GM21717 (cell line): ENCODE measurements around the gene ARRB2.

Source experiments
- ATAC-seq: cut with Tn5 transposase; IDR thresholded peaks from one replicate; pipeline ENCODE4 v1.9.1; 2021; ENCODE audit warnings: mild to moderate bottlenecking, moderate library complexity; ENCODE audit not compliant: unreplicated experiment

The ARRB2 gene

GRCh38 chr17:4722678-4723240 is 12.3 kb downstream of the ARRB2 start:
- ATAC-seq = no peak

GRCh38 chr17:4724650-4725049 is 14.2 kb downstream of the ARRB2 start:
- ATAC-seq = no peak

- no peak for ATAC-seq
These were observed 15.3 kb downstream of the ARRB2 start for GRCh38 chr17:4725646-4726310.

GRCh38 chr17:4728124-4728523 is 17.7 kb downstream of the ARRB2 start:
- no peak for ATAC-seq

GRCh38 chr17:4733073-4733531 is 22.7 kb downstream of the ARRB2 start:
- ATAC-seq = no peak

GRCh38 chr17:4734857-4735475 is 24.5 kb downstream of the ARRB2 start:
- ATAC-seq = no peak

GRCh38 chr17:4735876-4736651 is 25.6 kb downstream of the ARRB2 start:
- no peak for ATAC-seq

GRCh38 chr17:4738136-4739121 is 28.0 kb downstream of the ARRB2 start:
- ATAC-seq = no peak

GRCh38 chr17:4739122-4740024 is 28.9 kb downstream of the ARRB2 start, which contains the start of the genes CXCL16 and ZMYND15:
TSS of gene CXCL16 (minus strand) at chr17:4739928. CDS start at chr17:4739339, 589 bp downstream.
TSS of gene ZMYND15 (plus strand) at chr17:4739833. CDS start at chr17:4740549, 716 bp downstream.
- no peak for ATAC-seq

GRCh38 chr17:4740025-4740351 is 29.6 kb downstream of the ARRB2 start:
- ATAC-seq = no peak

- no peak for ATAC-seq
These were observed 30.2 kb downstream of the ARRB2 start for GRCh38 chr17:4740584-4740983.

- no peak for ATAC-seq
These were observed 31.1 kb downstream of the ARRB2 start for GRCh38 chr17:4741544-4741943.

GRCh38 chr17:4742133-4742532 is 31.7 kb downstream of the ARRB2 start:
- no peak for ATAC-seq

GRCh38 chr17:4742629-4743028 is 32.2 kb downstream of the ARRB2 start:
- no peak for ATAC-seq

GRCh38 chr17:4743216-4743615 is 32.8 kb downstream of the ARRB2 start:
- ATAC-seq = no peak

- ATAC-seq = no peak
These were observed 33.5 kb downstream of the ARRB2 start for GRCh38 chr17:4743898-4744297.

- ATAC-seq = no peak
These were observed 34.9 kb downstream of the ARRB2 start for GRCh38 chr17:4744999-4745969.

- ATAC-seq = no peak
These were observed 37.4 kb downstream of the ARRB2 start for GRCh38 chr17:4747847-4748246.
